Measurements from ENCODE around the gene KDM4B.

The KDM4B gene

GRCh38 chr19:5117421-5117820 lies 148.5 kb downstream of the KDM4B start:
- Mint-ChIP-seq H3K4me3 (no peak overlapping the region), H3K36me3 (peaks cover 17 to 44% of the 10 kb centered on the region in 2 donors), H3K9me3 (peaks cover 3 to 5% of the 10 kb centered on the region in 2 donors), H3K4me1 (peaks cover 26 to 51% of the 10 kb centered on the region in 2 donors), H3K27ac (no peak overlapping the region), H3K27me3 (no peaks in the 10 kb centered on the region)
- DNase-seq (no peak), ATAC-seq (replicated peaks) (no peak)

- H3K4me3 Mint-ChIP-seq: no peak overlapping the region
- no peak overlapping the region for H3K27ac Mint-ChIP-seq
- no peak for DNase-seq
- no peaks in the 10 kb centered on the region for H3K27me3 Mint-ChIP-seq
- peaks cover 3 to 5% of the 10 kb centered on the region in 2 donors for H3K9me3 Mint-ChIP-seq
- H3K4me1 Mint-ChIP-seq: peaks cover 28 to 55% of the 10 kb centered on the region in 2 donors
- ATAC-seq (replicated peaks): no peak
- peaks cover 15 to 43% of the 10 kb centered on the region in 2 donors for H3K36me3 Mint-ChIP-seq
These were observed 149.1 kb downstream of the KDM4B start for GRCh38 chr19:5118026-5118425.

GRCh38 chr19:5119297-5119998 lies 150.5 kb downstream of the KDM4B start:
- no peak overlapping the region for H3K27ac Mint-ChIP-seq
- peaks cover 3 to 5% of the 10 kb centered on the region in 2 donors for H3K9me3 Mint-ChIP-seq
- peaks cover 16 to 45% of the 10 kb centered on the region in 2 donors for H3K36me3 Mint-ChIP-seq
- no peak for ATAC-seq (replicated peaks)
- DNase-seq: no peak
- no peaks in the 10 kb centered on the region for H3K27me3 Mint-ChIP-seq
- H3K4me1 Mint-ChIP-seq: peaks cover 33 to 64% of the 10 kb centered on the region in 2 donors
- H3K4me3 Mint-ChIP-seq: no peak overlapping the region

GRCh38 chr19:5120321-5120720 lies 151.4 kb downstream of the KDM4B start:
- DNase-seq (no peak), ATAC-seq (replicated peaks) (no peak)
- Mint-ChIP-seq H3K4me3 (no peak overlapping the region), H3K9me3 (peaks cover 3 to 5% of the 10 kb centered on the region in 2 donors), H3K36me3 (peaks cover 11 to 36% of the 10 kb centered on the region in 2 donors), H3K4me1 (peaks cover 38 to 72% of the 10 kb centered on the region in 2 donors), H3K27ac (no peak overlapping the region), H3K27me3 (no peaks in the 10 kb centered on the region)

GRCh38 chr19:5120833-5121232 lies 151.9 kb downstream of the KDM4B start:
- peaks cover 38 to 77% of the 10 kb centered on the region in 2 donors for H3K4me1 Mint-ChIP-seq
- H3K4me3 Mint-ChIP-seq: no peak overlapping the region
- no peak for DNase-seq
- peaks cover 2 to 5% of the 10 kb centered on the region in 2 donors for H3K9me3 Mint-ChIP-seq
- H3K36me3 Mint-ChIP-seq: peaks cover 6 to 32% of the 10 kb centered on the region in 2 donors
- H3K27me3 Mint-ChIP-seq: no peaks in the 10 kb centered on the region
- no peak for ATAC-seq (replicated peaks)
- peak overlapping the region; percentile 92 for H3K27ac Mint-ChIP-seq

- H3K4me3 Mint-ChIP-seq: peak overlapping the region in 1 of 2 donors; percentile 43
- peaks cover 2 to 28% of the 10 kb centered on the region in 2 donors for H3K36me3 Mint-ChIP-seq
- H3K4me1 Mint-ChIP-seq: peaks cover 42 to 80% of the 10 kb centered on the region in 2 donors
- DNase-seq (no peak), ATAC-seq (replicated peaks) (no peak)
- H3K9me3 Mint-ChIP-seq: peaks cover 0 to 2% of the 10 kb centered on the region in 2 donors
- no peaks in the 10 kb centered on the region for H3K27me3 Mint-ChIP-seq
- peak overlapping the region; percentile 92 for H3K27ac Mint-ChIP-seq
These were observed 152.6 kb downstream of the KDM4B start for GRCh38 chr19:5121266-5122120.

- Mint-ChIP-seq H3K4me1 (peaks cover 43 to 82% of the 10 kb centered on the region in 2 donors), H3K27ac (peak overlapping the region; percentile 92)
These were observed 153.1 kb downstream of the KDM4B start for GRCh38 chr19:5122121-5122400.

GRCh38 chr19:5122671-5123409 lies 153.9 kb downstream of the KDM4B start:
- Mint-ChIP-seq H3K4me3 (no peak overlapping the region), H3K9me3 (no peaks in the 10 kb centered on the region), H3K27me3 (no peaks in the 10 kb centered on the region), H3K36me3 (peaks cover 2 to 26% of the 10 kb centered on the region in 2 donors), H3K27ac (no peak overlapping the region), H3K4me1 (peaks cover 46 to 87% of the 10 kb centered on the region in 2 donors)
- DNase-seq (no peak), ATAC-seq (replicated peaks) (no peak)

More at GRCh38 chr19:5122121-5122400, 153.1 kb downstream of the KDM4B start:
- DNase-seq: no peak
- Mint-ChIP-seq H3K27me3 (no peaks in the 10 kb centered on the region), H3K36me3 (peaks cover 2 to 26% of the 10 kb centered on the region in 2 donors), H3K4me3 (peak overlapping the region in 1 of 2 donors; percentile 43), H3K9me3 (no peaks in the 10 kb centered on the region)
- peak; percentile 35 to 57 for ATAC-seq (replicated peaks)

- H3K27me3 Mint-ChIP-seq: no peaks in the 10 kb centered on the region
- peaks cover 46 to 87% of the 10 kb centered on the region in 2 donors for H3K4me1 Mint-ChIP-seq
- peaks cover 2 to 26% of the 10 kb centered on the region in 2 donors for H3K36me3 Mint-ChIP-seq
- H3K4me3 Mint-ChIP-seq: no peak overlapping the region
- no peak for DNase-seq
- H3K27ac Mint-ChIP-seq: peak overlapping the region; percentile 88
- no peak for ATAC-seq (replicated peaks)
- no peaks in the 10 kb centered on the region for H3K9me3 Mint-ChIP-seq
These were observed 154.7 kb downstream of the KDM4B start for GRCh38 chr19:5123646-5124045.

- Mint-ChIP-seq H3K4me3 (no peak overlapping the region), H3K27ac (peak overlapping the region; percentile 47), H3K27me3 (no peaks in the 10 kb centered on the region), H3K9me3 (no peaks in the 10 kb centered on the region), H3K4me1 (peaks cover 49 to 87% of the 10 kb centered on the region in 2 donors), H3K36me3 (peaks cover 2 to 22% of the 10 kb centered on the region in 2 donors)
- ATAC-seq (replicated peaks) (no peak), DNase-seq (no peak)
These were observed 155.4 kb downstream of the KDM4B start for GRCh38 chr19:5124111-5124855.

- peaks cover 3 to 25% of the 10 kb centered on the region in 2 donors for H3K36me3 Mint-ChIP-seq
- DNase-seq: no peak
- H3K27me3 Mint-ChIP-seq: no peaks in the 10 kb centered on the region
- ATAC-seq (replicated peaks): no peak
- no peak overlapping the region for H3K4me3 Mint-ChIP-seq
- H3K27ac Mint-ChIP-seq: peak overlapping the region; percentile 84
- peaks cover 55 to 89% of the 10 kb centered on the region in 2 donors for H3K4me1 Mint-ChIP-seq
- no peaks in the 10 kb centered on the region for H3K9me3 Mint-ChIP-seq
These were observed 156.5 kb downstream of the KDM4B start for GRCh38 chr19:5125376-5125775.

- Mint-ChIP-seq H3K9me3 (no peaks in the 10 kb centered on the region), H3K27me3 (no peaks in the 10 kb centered on the region), H3K4me1 (peaks cover 59 to 92% of the 10 kb centered on the region in 2 donors), H3K27ac (peak overlapping the region; percentile 84), H3K36me3 (peaks cover 5 to 30% of the 10 kb centered on the region in 2 donors), H3K4me3 (no peak overlapping the region)
- ATAC-seq (replicated peaks) (no peak), DNase-seq (no peak)
These were observed 157.0 kb downstream of the KDM4B start for GRCh38 chr19:5125797-5126497.

All from stimulated activated naive B cell treated with anti-CD40 and anti-IgM and Interleukin-4, amounts not matched to agents 10 μg/mL and 1 μg/mL and 100 μg/mL, for 72 hours (primary cell).